ENCODE results near the gene KIFAP3.
"Not testable (repeated sequence)": the region's sequence is repeated elsewhere in the genome, so short reads cannot be mapped to it uniquely, and the experiment has no call there.

Gene KIFAP3

GRCh38 chr1:170067253-170067819 is 7.2 kb downstream of the KIFAP3 start:
- DNase-seq (ENCODE audit: low read depth, low spot score): no peak
- no peak overlapping the region for H3K4me3 ChIP-seq (ENCODE audit: low read length)

DNA sequence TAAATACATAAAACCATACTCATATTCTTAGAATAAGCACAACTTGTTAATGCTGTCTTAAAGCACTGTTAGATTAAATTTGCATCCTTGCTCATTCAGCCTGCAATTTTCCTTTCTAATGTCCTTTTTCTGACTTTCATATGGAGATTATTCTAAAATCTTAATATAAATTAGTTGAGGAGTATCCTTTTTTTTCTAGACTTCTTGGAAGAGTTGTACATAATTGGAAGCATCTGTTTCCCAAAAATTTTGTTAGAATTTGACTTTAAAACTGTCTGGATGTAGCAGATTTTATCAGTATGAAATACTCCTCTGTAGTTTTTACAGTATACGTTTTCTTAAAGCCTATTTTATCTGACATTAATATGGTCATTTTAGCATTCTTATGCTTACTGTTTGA is 9.7 kb downstream of the KIFAP3 start:
- H3K4me3 ChIP-seq (ENCODE audit: low read length): no peak overlapping the region
- DNase-seq (ENCODE audit: low read depth, low spot score): no peak

DNA sequence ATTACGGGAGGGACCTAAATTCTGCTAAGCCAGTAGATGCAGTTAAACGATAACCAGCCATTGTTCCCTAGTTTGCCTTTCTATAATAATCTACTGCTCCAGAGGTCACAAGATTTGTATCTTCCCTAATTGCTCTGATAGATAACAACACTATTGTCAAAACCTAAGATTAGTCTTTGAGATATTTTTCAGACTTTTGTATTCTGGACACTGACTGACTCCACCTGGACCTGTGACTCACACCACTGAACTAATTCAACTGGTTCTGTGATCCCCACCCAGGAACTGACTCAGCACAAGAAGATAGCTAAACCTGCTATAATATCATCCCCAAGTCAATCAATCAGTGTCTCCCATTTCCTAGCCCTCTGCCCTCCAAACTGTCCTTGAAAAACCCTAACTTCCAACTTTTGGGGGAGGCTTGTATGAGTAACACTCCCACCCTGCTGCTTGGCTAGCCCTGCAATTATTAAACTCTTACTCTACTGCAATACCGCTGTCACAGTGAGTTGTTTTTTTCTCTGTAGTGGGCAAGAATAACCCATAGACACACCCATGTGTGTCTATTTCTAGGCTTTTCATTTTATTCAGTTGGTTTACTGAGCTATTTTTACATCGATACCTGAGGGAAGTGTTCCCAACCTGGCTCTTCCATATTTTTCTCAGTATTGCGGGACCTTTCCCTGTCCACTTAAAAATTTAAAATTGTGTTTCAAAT is 11.2 kb downstream of the KIFAP3 start:
- no peak overlapping the region for H3K4me3 ChIP-seq (ENCODE audit: low read length)
- no peak for DNase-seq (ENCODE audit: low read depth, low spot score)

DNA sequence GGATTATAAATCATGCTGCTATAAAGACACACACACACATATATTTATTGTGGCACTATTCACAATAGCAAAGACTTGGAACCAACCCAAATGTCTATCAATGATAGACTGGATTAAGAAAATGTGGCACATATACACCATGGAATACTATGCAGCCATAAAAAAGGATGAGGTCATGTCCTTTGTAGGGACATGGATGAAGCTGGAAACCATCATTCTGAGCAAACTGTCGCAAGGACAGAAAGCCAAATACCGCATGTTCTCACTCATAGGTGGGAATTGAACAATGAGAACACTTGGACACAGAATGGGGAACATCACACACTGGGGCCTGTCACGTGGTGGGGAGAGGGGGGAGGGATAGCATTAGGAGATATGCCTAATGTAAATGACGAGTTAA is 12.8 kb downstream of the KIFAP3 start:
- not testable (repeated sequence) for H3K4me3 ChIP-seq (ENCODE audit: low read length); DNase-seq (ENCODE audit: low read depth, low spot score)

DNA sequence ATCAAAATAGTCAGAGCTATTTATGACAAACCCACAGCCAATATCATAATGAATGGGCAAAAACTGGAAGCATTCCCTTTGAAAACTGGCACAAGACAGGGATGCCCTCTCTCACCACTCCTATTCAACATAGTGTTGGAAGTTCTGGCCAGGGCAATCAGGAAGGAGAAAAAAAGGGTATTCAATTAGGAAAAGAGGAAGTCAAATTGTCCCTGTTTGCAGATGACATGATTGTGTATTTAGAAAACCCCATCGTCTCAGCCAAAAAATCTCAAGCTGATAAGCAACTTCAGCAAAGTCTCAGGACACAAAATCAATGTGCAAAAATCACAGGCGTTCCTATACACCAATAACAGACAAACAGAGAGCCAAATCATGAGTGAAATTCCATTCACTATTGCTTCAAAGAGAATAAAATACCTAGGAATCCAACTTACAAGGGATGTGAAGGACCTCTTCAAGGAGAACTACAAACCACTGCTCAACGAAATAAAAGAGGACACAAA is 14.4 kb downstream of the KIFAP3 start:
- not testable (repeated sequence) for H3K4me3 ChIP-seq (ENCODE audit: low read length); DNase-seq (ENCODE audit: low read depth, low spot score)

DNA sequence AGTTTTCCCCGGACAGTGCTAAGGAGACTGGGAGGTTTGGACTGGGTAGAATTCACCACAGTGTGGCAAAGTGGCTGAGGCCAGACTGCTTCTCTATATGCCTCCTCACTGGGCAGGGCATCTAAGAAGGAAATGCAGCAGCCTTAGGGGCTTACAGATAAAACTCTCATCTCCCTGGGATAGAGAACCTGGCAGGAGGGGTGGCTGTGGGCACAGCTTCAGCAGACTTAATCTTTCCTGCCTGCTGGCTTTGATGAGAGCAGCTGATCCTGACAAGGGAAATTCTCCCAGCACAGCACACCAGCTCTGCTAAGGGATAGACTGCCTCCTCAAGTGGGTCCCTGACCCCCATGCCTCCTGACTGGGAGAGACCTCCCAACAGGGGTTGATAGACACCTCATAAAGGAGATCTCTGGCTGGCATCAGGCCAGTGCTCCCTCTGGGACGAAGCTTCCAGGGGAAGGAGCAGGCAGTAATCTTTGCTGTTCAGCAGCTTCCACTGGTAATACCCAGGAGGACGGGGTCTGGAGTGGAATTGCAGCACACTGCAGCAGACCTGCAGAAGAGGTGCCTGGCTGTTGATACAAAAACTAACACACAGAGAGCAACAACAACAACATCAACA is 25.2 kb downstream of the KIFAP3 start:
- no peak overlapping the region for H3K4me3 ChIP-seq (ENCODE audit: low read length)
- DNase-seq (ENCODE audit: low read depth, low spot score): no peak

GRCh38 chr1:170048515-170048914 is 26.0 kb downstream of the KIFAP3 start:
- no peak overlapping the region for H3K4me3 ChIP-seq (ENCODE audit: low read length)
- no peak for DNase-seq (ENCODE audit: low read depth, low spot score)

- no peak overlapping the region for H3K4me3 ChIP-seq (ENCODE audit: low read length)
- no peak for DNase-seq (ENCODE audit: low read depth, low spot score)
Measured at GRCh38 chr1:170044187-170044586, 30.3 kb downstream of the KIFAP3 start.

- no peak for DNase-seq (ENCODE audit: low read depth, low spot score)
Measured at GRCh38 chr1:170041423-170042192, 32.9 kb downstream of the KIFAP3 start.

GRCh38 chr1:170032531-170033280 is 41.8 kb downstream of the KIFAP3 start:
- DNase-seq (ENCODE audit: low read depth, low spot score): no peak
- no peak overlapping the region for H3K4me3 ChIP-seq (ENCODE audit: low read length)

More at GRCh38 chr1:170041423-170042192, 32.9 kb downstream of the KIFAP3 start:
- H3K4me3 ChIP-seq (ENCODE audit: low read length): no peak overlapping the region

- no peak for DNase-seq (ENCODE audit: low read depth, low spot score)
- no peak overlapping the region for H3K4me3 ChIP-seq (ENCODE audit: low read length)
Measured at GRCh38 chr1:170030212-170030611, 44.3 kb downstream of the KIFAP3 start.

DNA sequence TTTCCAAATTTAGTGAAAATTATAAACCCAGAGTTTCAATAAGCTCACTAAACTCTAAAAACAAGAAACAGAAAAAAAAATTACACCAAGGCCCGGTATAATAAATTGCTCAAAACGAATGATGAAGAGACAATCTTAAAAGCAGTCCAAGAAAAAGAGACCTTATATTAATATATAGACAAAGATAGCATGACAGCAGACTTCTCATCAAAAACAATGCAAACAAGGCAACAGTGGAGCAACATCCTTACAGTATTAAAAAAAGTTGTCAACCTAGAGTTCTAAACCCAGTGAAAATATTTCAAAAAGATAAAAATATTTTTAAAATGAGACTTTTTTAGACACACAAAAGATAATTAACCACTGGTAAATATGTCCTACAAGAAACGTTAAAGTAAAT is 46.7 kb downstream of the KIFAP3 start:
- no peak overlapping the region for H3K4me3 ChIP-seq (ENCODE audit: low read length)
- no peak for DNase-seq (ENCODE audit: low read depth, low spot score)

DNA sequence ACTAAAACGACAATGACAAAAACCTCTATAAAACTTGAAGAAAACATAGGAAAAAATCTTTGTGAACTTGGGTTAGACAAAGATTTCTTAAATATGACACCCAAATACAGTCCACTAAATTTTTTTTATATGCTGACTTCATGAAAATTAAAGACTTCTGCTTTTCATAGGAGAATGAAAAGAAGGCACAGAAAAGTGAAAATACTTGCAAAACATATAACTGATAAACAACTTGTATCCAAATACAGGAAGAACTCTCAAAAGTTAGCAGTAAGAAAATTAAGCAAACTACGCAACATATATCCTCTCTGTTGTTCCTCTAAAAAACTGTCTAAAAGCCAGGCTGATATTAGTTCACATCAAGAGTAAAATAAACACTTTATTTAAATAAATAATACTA is 53.6 kb downstream of the KIFAP3 start:
- no peak overlapping the region for H3K4me3 ChIP-seq (ENCODE audit: low read length)
- DNase-seq (ENCODE audit: low read depth, low spot score): no peak

- no peak for DNase-seq (ENCODE audit: low read depth, low spot score)
- H3K4me3 ChIP-seq (ENCODE audit: low read length): no peak overlapping the region
Measured at GRCh38 chr1:170017478-170017877, 57.0 kb downstream of the KIFAP3 start.

GRCh38 chr1:170012920-170013319 is 61.6 kb downstream of the KIFAP3 start:
- H3K4me3 ChIP-seq (ENCODE audit: low read length): no peak overlapping the region
- no peak for DNase-seq (ENCODE audit: low read depth, low spot score)

- H3K4me3 ChIP-seq (ENCODE audit: low read length): no peak overlapping the region
- DNase-seq (ENCODE audit: low read depth, low spot score): peak; percentile 52
Measured at GRCh38 chr1:170010443-170010842, 64.1 kb downstream of the KIFAP3 start.

DNA sequence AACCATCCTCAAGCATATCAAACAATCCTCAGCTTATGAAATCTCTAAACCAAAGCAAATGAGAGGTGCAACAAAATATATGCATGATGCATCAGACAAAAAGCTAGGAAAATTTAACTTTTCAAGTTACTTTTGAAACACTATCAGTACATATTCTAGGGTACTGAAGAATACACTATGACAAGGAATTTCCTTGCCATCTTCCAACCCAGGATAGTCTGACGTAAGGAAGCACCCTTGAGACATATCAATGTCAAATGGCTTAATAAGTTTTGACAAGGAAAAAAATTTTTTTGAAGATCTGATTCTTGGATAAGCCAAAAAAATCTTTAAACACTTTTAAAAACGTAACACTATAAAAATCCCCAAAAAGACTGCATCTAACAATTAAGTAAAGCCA is 64.9 kb downstream of the KIFAP3 start:
- H3K4me3 ChIP-seq (ENCODE audit: low read length): no peak overlapping the region
- no peak for DNase-seq (ENCODE audit: low read depth, low spot score)

GRCh38 chr1:170008745-170009144 is 65.8 kb downstream of the KIFAP3 start:
- DNase-seq (ENCODE audit: low read depth, low spot score); H3K4me3 ChIP-seq (ENCODE audit: low read length): not testable (repeated sequence)

DNA sequence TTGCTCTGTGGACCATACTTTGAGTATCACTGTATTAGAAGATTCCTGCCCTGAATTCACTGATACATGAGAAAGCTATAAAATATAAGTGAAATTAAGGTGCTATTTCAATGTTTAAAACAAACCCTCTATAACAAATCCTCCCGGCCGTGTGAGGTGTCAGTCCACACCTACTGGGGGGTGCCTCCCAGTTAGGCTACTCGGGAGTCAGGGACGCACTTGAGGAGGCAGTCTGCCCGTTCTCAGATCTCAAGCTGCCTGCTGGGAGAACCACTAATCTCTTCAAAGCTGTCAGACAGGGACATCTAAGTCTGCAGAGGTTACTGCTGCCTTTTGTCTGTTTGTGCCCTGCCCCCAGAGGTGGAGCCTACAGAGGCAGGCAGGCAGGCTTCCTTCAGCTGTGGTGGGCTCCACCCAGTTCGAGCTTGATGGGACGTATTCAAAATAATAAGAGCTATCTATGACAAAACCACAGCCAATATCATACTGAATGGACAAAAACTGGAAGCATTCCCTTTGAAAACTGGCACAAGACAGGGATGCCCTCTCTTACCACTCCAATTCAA is 71.1 kb downstream of the KIFAP3 start:
- not testable (repeated sequence) for H3K4me3 ChIP-seq (ENCODE audit: low read length)
- DNase-seq (ENCODE audit: low read depth, low spot score): peak; percentile 11

Measured in Jurkat, Clone E6-1 (cell line).